HepG2 (cell line): ENCODE results near the gene DHX16. TPM values are rescaled to one million over a fixed set of nuclear protein-coding genes. Genes with fewer than 3 reads are reported as not detected.

Source experiments
- ATRX ChIP-seq: sonication (generic); formaldehyde crosslinking; IDR thresholded peaks from 2 replicates; pipeline ENCODE4 v1.4.0; 2020; ENCODE audit warnings: missing genetic modification reagents, borderline replicate concordance
- FOXO1 ChIP-seq: sonication (generic); formaldehyde crosslinking; IDR thresholded peaks from 2 replicates; pipeline ENCODE4 v1.4.0; 2020; ENCODE audit warnings: missing genetic modification reagents
- HNF1A ChIP-seq, 2 experiments: sonication (generic) in 1 of 2; formaldehyde crosslinking in 1 of 2; IDR thresholded peaks; 2 replicates each; pipeline versions ENCODE4 v1.4.0 to v1.6.1; 2016 to 2020; ENCODE audit warnings: borderline replicate concordance in 1 of 2, low read depth in 1 of 2, mild to moderate bottlenecking in 1 of 2, missing genetic modification reagents in 1 of 2
- HNF4G ChIP-seq, 2 experiments: sonication (generic) in 1 of 2; formaldehyde crosslinking in 1 of 2; IDR thresholded peaks; 2 replicates each; pipeline versions ENCODE4 v1.4.0 to v1.6.1; 2011 to 2020; ENCODE audit warnings: borderline replicate concordance in 2 of 2, low read depth in 2 of 2, mild to moderate bottlenecking in 2 of 2, low read length in 1 of 2, missing genetic modification reagents in 1 of 2, moderate library complexity in 1 of 2
- HOMEZ ChIP-seq: IDR thresholded peaks from 2 replicates; pipeline ENCODE4 v1.6.1; 2016; ENCODE audit warnings: low read depth
- KDM3A ChIP-seq: IDR thresholded peaks from 2 replicates; pipeline ENCODE4 v1.6.1; 2018; ENCODE audit warnings: low read depth, missing compliant biosample characterization
- RAD21 ChIP-seq: fragments of 450-650 bp; formaldehyde crosslinking; IDR thresholded peaks from 2 replicates; pipeline ENCODE4 v1.5.0; 2020; ENCODE audit warnings: mild to moderate bottlenecking
- SPEN ChIP-seq: sonication (generic); formaldehyde crosslinking; IDR thresholded peaks from 2 replicates; pipeline ENCODE4 v1.5.1; 2020; ENCODE audit warnings: low read depth, mild to moderate bottlenecking, missing genetic modification reagents
- TBX3 ChIP-seq: fragments of 450-650 bp; IDR thresholded peaks from 2 replicates; pipeline ENCODE4 v1.6.1; 2017; ENCODE audit warnings: antibody characterized with exemption, mild to moderate bottlenecking, inconsistent platforms, borderline replicate concordance
- ZBTB14 ChIP-seq: sonication (generic); formaldehyde crosslinking; IDR thresholded peaks from 2 replicates; pipeline ENCODE4 v1.4.0; 2020; ENCODE audit warnings: missing genetic modification reagents
- ZBTB4 ChIP-seq: sonication (generic); formaldehyde crosslinking; IDR thresholded peaks from 2 replicates; pipeline ENCODE4 v1.4.0; 2020; ENCODE audit warnings: missing genetic modification reagents, mild to moderate bottlenecking, borderline replicate concordance
- ZNF678 ChIP-seq: sonication (generic); formaldehyde crosslinking; IDR thresholded peaks from 2 replicates; pipeline ENCODE4 v1.4.0; 2020; ENCODE audit warnings: mild to moderate bottlenecking, missing genetic modification reagents
- ZZZ3 ChIP-seq: sonication (generic); formaldehyde crosslinking; IDR thresholded peaks from 2 replicates; pipeline ENCODE4 v1.4.0; 2020; ENCODE audit warnings: missing genetic modification reagents, mild to moderate bottlenecking, borderline replicate concordance
- polyA plus RNA-seq, 8 experiments: library from polyadenylated mRNA; depleted of rRNA in 3 of 8; stranded (reverse) in 7 of 8; unstranded in 1 of 8; fragments of >200 nt; fragmentation: Illumina TruSeq in 4 of 8; extraction: Trizol in 4 of 8; gene quantifications; 2 replicates each; pipeline versions ENCODE4 v1.2.1 to v1.2.3, GENCODE V29; 2011 to 2016; ENCODE audit warnings: low read depth in 4 of 8, missing spikeins in 1 of 8, mixed read lengths in 1 of 8; ENCODE audit not compliant: insufficient read depth in 1 of 8
- total RNA-seq, 5 experiments: library from RNA; depleted of rRNA; stranded (reverse); fragments of >200 nt; fragmentation: Illumina TruSeq; extraction: Trizol; gene quantifications; 2 replicates each; pipeline ENCODE4 v1.2.3, GENCODE V29; 2016; ENCODE audit warnings: low read depth in 1 of 5

The DHX16 gene
- total and polyA plus RNA-seq, 2 of the 13 experiments (the other 11 are each of a cell fraction or from before 2014, with no cell fraction given), result 57.0 to 58.5 TPM

- TF ChIP-seq HOMEZ (CRISPR knock-in tag), result no peak
- TF ChIP-seq ZBTB14 (CRISPR knock-in tag), result 0 out of 2 replicates have a peak, but pooled peaks have one; percentile 14
- TF ChIP-seq ZZZ3 (CRISPR knock-in tag), result peak; percentile 88
- TF ChIP-seq FOXO1 (CRISPR knock-in tag), result peak; percentile 8; the same call in 1 of the 2 replicates
- peak; percentile 74 for TF ChIP-seq RAD21
- peak; percentile 94; the same call in 1 of the 2 replicates for TF ChIP-seq ZBTB4 (CRISPR knock-in tag)
- no peak for TF ChIP-seq ATRX (CRISPR knock-in tag)
- no peak for TF ChIP-seq TBX3
- peak; percentile 76; the same call in 1 of the 2 replicates for TF ChIP-seq SPEN (CRISPR knock-in tag)
- TF ChIP-seq KDM3A (CRISPR knock-in tag), result peak; percentile 26; the same call in 1 of the 2 replicates
- no peak; the same call in 1 of the 2 replicates for TF ChIP-seq ZNF678 (CRISPR knock-in tag)
- TF ChIP-seq HNF4G (IDR thresholded peaks at IDR 0.05; ENCODE audit: borderline replicate concordance, low read depth, low read length), result peak; percentile 82
- TF ChIP-seq HNF4G (CRISPR knock-in tag; IDR thresholded peaks at IDR 0.05; ENCODE audit: borderline replicate concordance, low read depth), result peak; percentile 79
- TF ChIP-seq HNF1A (IDR thresholded peaks at IDR 0.05; ENCODE audit: low read depth), result no peak
- TF ChIP-seq HNF1A (CRISPR knock-in tag; IDR thresholded peaks at IDR 0.05; ENCODE audit: borderline replicate concordance), result peak; percentile 91
Measured at GRCh38 chr6:30626484-30627366, 46.1 kb downstream of the DHX16 start, which contains the start of gene ATAT1 (continued).
